OCI-LY7 (cell line): ENCODE data around the gene ARHGAP26. TPM values are rescaled to one million over a fixed set of nuclear protein-coding genes. Genes with fewer than 3 reads are reported as not detected.

Experiments
- BruUV-seq: library from RNA; stranded (reverse); fragments of 400-500 nt; replicated peaks from 2 replicates; lab custom pipeline; 2021; lab: Mats Ljungman, UMichigan
- CTCF ChIA-PET: fragments of 300-600 bp; sonication (Branson Sonifier 250); formaldehyde crosslinking; loops from one replicate; lab custom pipeline; 2022; ENCODE audit warnings: antibody characterized with exemption; ENCODE audit not compliant: unreplicated experiment; lab: Charles Lee
- POLR2A ChIA-PET: fragments of 300-600 bp; sonication (Branson Sonifier 250); formaldehyde crosslinking; loops from one replicate; lab custom pipeline; 2022; ENCODE audit warnings: antibody characterized with exemption; lab: Charles Lee
- DNase-seq: peaks from one replicate; pipeline ENCODE4 v3.0.0-alpha.2; 2015; ENCODE audit warnings: low spot score
- H2AFZ ChIP-seq: fragments of 200-600 bp; sonication (generic), shearing (Covaris generic); 2 replicates; pipeline ENCODE4 v1.6.1; 2014; ENCODE audit warnings: mild to moderate bottlenecking, antibody characterized with exemption, low read length, moderate library complexity
- H3K27ac ChIP-seq: fragments of 200-600 bp; sonication (generic); 2 replicates; pipeline ENCODE4 v1.5.1; 2014; ENCODE audit warnings: mixed run types, low read depth, mild to moderate bottlenecking, moderate library complexity, low read length, inconsistent platforms; ENCODE audit not compliant: poor library complexity, severe bottlenecking
- H3K36me3 ChIP-seq: fragments of 200-600 bp; sonication (generic); 2 replicates; pipeline ENCODE4 v1.6.1; 2014; ENCODE audit warnings: mild to moderate bottlenecking, antibody characterized with exemption, low read length, moderate library complexity, mixed read lengths; ENCODE audit not compliant: insufficient read depth
- H3K4me1 ChIP-seq: fragments of 200-600 bp; sonication (generic); 2 replicates; pipeline ENCODE4 v1.5.1; 2014; ENCODE audit warnings: mild to moderate bottlenecking, low read length; ENCODE audit not compliant: insufficient read depth, poor library complexity, severe bottlenecking
- H3K4me2 ChIP-seq: fragments of 200-600 bp; sonication (generic); 2 replicates; pipeline ENCODE4 v1.6.1; 2014; ENCODE audit warnings: mild to moderate bottlenecking, low read length
- H3K4me3 ChIP-seq: fragments of 200-600 bp; sonication (generic); 2 replicates; pipeline ENCODE4 v1.5.1; 2014; ENCODE audit warnings: mild to moderate bottlenecking, low read depth, low read length; ENCODE audit not compliant: poor library complexity, severe bottlenecking
- H3K79me2 ChIP-seq: fragments of 200-600 bp; sonication (generic); 2 replicates; pipeline ENCODE4 v1.6.1; 2016; ENCODE audit warnings: low read depth, mild to moderate bottlenecking, low read length, moderate library complexity, mixed read lengths; ENCODE audit not compliant: insufficient read depth
- H3K9me2 ChIP-seq: fragments of 200-600 bp; sonication (generic); 2 replicates; pipeline ENCODE4 v1.6.1; 2016; ENCODE audit warnings: mild to moderate bottlenecking, low read length, mixed read lengths; ENCODE audit not compliant: insufficient read depth
- H3K9me3 ChIP-seq: fragments of 200-600 bp; sonication (generic); 2 replicates; pipeline ENCODE4 v1.6.1; 2014; ENCODE audit warnings: mild to moderate bottlenecking, mixed run types, low read length, mixed read lengths
- H4K20me1 ChIP-seq: fragments of 200-600 bp; sonication (generic); 2 replicates; pipeline ENCODE4 v1.6.1; 2014; ENCODE audit warnings: mild to moderate bottlenecking, antibody characterized with exemption, low read length, moderate library complexity, mixed read lengths; ENCODE audit not compliant: insufficient read depth
- CTCF ChIP-seq: fragments of 200-600 bp; sonication (generic); conservative IDR thresholded peaks from 2 replicates; pipeline ENCODE4 v1.5.1; 2014; ENCODE audit warnings: mild to moderate bottlenecking, antibody characterized with exemption, low read length, moderate library complexity, mixed read lengths
- EZH2phosphoT487 ChIP-seq: fragments of 200-600 bp; sonication (generic); IDR thresholded peaks from 2 replicates; pipeline ENCODE4 v1.6.1; 2018; ENCODE audit warnings: low read depth, borderline replicate concordance, mild to moderate bottlenecking, mixed run types, antibody characterized with exemption, low read length, moderate library complexity, mixed read lengths
- intact Hi-C: fragments of 100-400 bp; cut with micrococcal nuclease; formaldehyde crosslinking; loops from one replicate; pipeline ENCODE4 v1.10.0; 2022; ENCODE audit not compliant: unreplicated experiment
- total RNA-seq, 2 experiments: library from RNA; depleted of rRNA in 1 of 2; stranded (reverse); fragments of >200 nt in 1 of 2; shearing (Covaris generic) in 1 of 2; gene quantifications; 2 replicates each; pipeline ENCODE4 v1.2.3, GENCODE V29; 2014 to 2022

ARHGAP26 gene
- total RNA-seq, 2 experiments from 2014 or later: 7.0 to 19.1 TPM

GRCh38 chr5:143225511-143225910, 455.3 kb downstream of the ARHGAP26 start:
- H3K4me1 ChIP-seq: peaks cover 33% of the 10 kb centered on the region
- DNase-seq: no peak
- no TSS peak for BruUV-seq

GRCh38 chr5:143226361-143226760, 456.2 kb downstream of the ARHGAP26 start:
- Histone ChIP-seq H2AFZ (no peak overlapping the region), H3K4me1 (peaks cover 40% of the 10 kb centered on the region), H3K27ac (no peak overlapping the region), H3K9me3 (no peaks in the 10 kb centered on the region), H3K4me2 (no peak overlapping the region), H3K9me2 (no peaks in the 10 kb centered on the region), H3K4me3 (no peak overlapping the region), H4K20me1 (no peaks in the 10 kb centered on the region), H3K36me3 (no peaks in the 10 kb centered on the region), H3K79me2 (no peaks in the 10 kb centered on the region)
- TF ChIP-seq CTCF (no peak), EZH2phosphoT487 (no peak)
- ChIA-PET CTCF (interaction anchor here (1.1 kb wide), 1 partner anchor 9 kb away, joined by 3 read pairs; no protein-coding TSS in a partner anchor), POLR2A (interaction anchor here (0.6 to 1.0 kb wide), 3 partner anchors 64 to 595 kb away, joined by 5 read pairs; no protein-coding TSS in a partner anchor)
- DNase-seq: no peak
- BruUV-seq: no TSS peak
- intact Hi-C loops: loop anchor here (5.0 kb wide), 1 partner anchor 176 kb away; the partner anchor contains the start of gene NR3C1

More at GRCh38 chr5:143225511-143225910, 455.3 kb downstream of the ARHGAP26 start:
- no peaks in the 10 kb centered on the region for H3K9me2 ChIP-seq
- H2AFZ ChIP-seq: no peak overlapping the region
- intact Hi-C loops: loop anchor here (5.0 kb wide), 1 partner anchor 177 kb away; the partner anchor contains the start of gene NR3C1
- no peaks in the 10 kb centered on the region for H3K36me3 ChIP-seq
- no peaks in the 10 kb centered on the region for H4K20me1 ChIP-seq
- H3K4me2 ChIP-seq: no peak overlapping the region
- no peaks in the 10 kb centered on the region for H3K9me3 ChIP-seq
- H3K27ac ChIP-seq: no peak overlapping the region
- TF ChIP-seq EZH2phosphoT487: no peak
- TF ChIP-seq CTCF: no peak
- no peaks in the 10 kb centered on the region for H3K79me2 ChIP-seq
- ChIA-PET CTCF (interaction anchor here (1.1 kb wide), 1 partner anchor 8 kb away, joined by 3 read pairs; no protein-coding TSS in a partner anchor), POLR2A (interaction anchor here (0.5 to 1.4 kb wide), 5 partner anchors 19 to 1295 kb away, joined by 3 to 5 read pairs (median 3); no protein-coding TSS in a partner anchor)
- H3K4me3 ChIP-seq: no peak overlapping the region

GRCh38 chr5:143226872-143227271, 456.7 kb downstream of the ARHGAP26 start:
- Histone ChIP-seq H3K9me2 (no peaks in the 10 kb centered on the region), H3K4me1 (peaks cover 36% of the 10 kb centered on the region), H4K20me1 (no peaks in the 10 kb centered on the region), H3K27ac (no peak overlapping the region), H2AFZ (no peak overlapping the region), H3K9me3 (no peaks in the 10 kb centered on the region), H3K36me3 (no peaks in the 10 kb centered on the region), H3K79me2 (no peaks in the 10 kb centered on the region), H3K4me3 (no peak overlapping the region), H3K4me2 (no peak overlapping the region)
- TF ChIP-seq CTCF (no peak), EZH2phosphoT487 (no peak)
- ChIA-PET POLR2A (interaction anchor here (0.6 to 1.0 kb wide), 3 partner anchors 9 to 595 kb away, joined by 3 to 5 read pairs (median 5); no protein-coding TSS in a partner anchor), CTCF (no interaction called here)
- intact Hi-C loops: loop anchor here (5.0 kb wide), 1 partner anchor 175 kb away; the partner anchor contains the start of gene NR3C1
- DNase-seq: no peak
- BruUV-seq: no TSS peak
